HL-60 (cell line): ENCODE data around the gene NRXN3.

Experiments
- CTCF ChIP-seq: IDR thresholded peaks from one replicate; pipeline ENCODE4 v1.5.1; 2011; ENCODE audit warnings: low read length, control low read depth, inconsistent platforms; ENCODE audit not compliant: insufficient read depth
- POLR2AphosphoS5 ChIP-seq: IDR thresholded peaks from 2 replicates; pipeline ENCODE4 v1.6.1; 2012; ENCODE audit warnings: low read depth

GRCh38 chr14:78253986-78254385 lies 83.8 kb downstream of the NRXN3 start:
- TF ChIP-seq CTCF (no peak), POLR2AphosphoS5 (no peak)
